RKO (cell line): ENCODE data around the gene RFFL.
A peak's percentile ranks its signal among the peaks of the same experiment; 100 is the strongest.

Experiments
- DNase-seq: peaks from one replicate; pipeline ENCODE4 v3.0.0-alpha.2; 2016; ENCODE audit warnings: low spot score

The RFFL gene

GRCh38 chr17:34961093-34961911 is 102.2 kb downstream of the RFFL start, which contains the start of the genes CCT6B and ZNF830:
Gene CCT6B, minus strand, starts transcription at chr17:34961460. Its CDS starts 67 bp downstream, at chr17:34961393.
Gene ZNF830, plus strand, starts transcription at chr17:34961540. Its CDS starts 27 bp downstream, at chr17:34961567.
- peak; percentile 93 for DNase-seq

DNA sequence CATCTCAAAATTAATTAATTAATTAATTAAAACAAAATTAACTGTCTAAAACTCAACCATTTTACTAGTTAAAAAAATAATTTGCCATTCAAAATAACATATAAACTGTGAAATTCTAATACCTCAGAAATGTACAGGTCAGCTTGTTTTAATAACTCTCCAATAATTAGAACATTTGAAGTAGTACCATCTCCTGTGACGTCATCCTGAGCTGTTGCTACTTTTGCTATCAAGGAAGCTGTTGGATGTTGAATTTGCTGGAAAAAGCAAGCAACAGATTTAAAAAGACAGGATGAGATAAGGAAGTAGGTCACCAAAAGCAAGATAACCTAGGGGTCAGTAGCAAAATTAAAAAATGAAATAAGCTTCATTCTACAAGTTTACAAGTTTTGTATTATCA is 105.1 kb downstream of the RFFL start:
- no peak for DNase-seq
